ENCODE measurements around the gene SATB1.

- peak; percentile 26; the same call in 1 of the 2 replicates for TF ChIP-seq POLR2AphosphoS5 (IDR thresholded peaks at IDR 0.05; ENCODE audit: low read depth)
- TF ChIP-seq, protein P1, sequence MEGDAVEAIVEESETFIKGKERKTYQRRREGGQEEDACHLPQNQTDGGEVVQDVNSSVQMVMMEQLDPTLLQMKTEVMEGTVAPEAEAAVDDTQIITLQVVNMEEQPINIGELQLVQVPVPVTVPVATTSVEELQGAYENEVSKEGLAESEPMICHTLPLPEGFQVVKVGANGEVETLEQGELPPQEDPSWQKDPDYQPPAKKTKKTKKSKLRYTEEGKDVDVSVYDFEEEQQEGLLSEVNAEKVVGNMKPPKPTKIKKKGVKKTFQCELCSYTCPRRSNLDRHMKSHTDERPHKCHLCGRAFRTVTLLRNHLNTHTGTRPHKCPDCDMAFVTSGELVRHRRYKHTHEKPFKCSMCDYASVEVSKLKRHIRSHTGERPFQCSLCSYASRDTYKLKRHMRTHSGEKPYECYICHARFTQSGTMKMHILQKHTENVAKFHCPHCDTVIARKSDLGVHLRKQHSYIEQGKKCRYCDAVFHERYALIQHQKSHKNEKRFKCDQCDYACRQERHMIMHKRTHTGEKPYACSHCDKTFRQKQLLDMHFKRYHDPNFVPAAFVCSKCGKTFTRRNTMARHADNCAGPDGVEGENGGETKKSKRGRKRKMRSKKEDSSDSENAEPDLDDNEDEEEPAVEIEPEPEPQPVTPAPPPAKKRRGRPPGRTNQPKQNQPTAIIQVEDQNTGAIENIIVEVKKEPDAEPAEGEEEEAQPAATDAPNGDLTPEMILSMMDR (IDR thresholded peaks at IDR 0.05; ENCODE audit: insufficient read depth, low read length) = no peak
- TF ChIP-seq, protein P2, sequence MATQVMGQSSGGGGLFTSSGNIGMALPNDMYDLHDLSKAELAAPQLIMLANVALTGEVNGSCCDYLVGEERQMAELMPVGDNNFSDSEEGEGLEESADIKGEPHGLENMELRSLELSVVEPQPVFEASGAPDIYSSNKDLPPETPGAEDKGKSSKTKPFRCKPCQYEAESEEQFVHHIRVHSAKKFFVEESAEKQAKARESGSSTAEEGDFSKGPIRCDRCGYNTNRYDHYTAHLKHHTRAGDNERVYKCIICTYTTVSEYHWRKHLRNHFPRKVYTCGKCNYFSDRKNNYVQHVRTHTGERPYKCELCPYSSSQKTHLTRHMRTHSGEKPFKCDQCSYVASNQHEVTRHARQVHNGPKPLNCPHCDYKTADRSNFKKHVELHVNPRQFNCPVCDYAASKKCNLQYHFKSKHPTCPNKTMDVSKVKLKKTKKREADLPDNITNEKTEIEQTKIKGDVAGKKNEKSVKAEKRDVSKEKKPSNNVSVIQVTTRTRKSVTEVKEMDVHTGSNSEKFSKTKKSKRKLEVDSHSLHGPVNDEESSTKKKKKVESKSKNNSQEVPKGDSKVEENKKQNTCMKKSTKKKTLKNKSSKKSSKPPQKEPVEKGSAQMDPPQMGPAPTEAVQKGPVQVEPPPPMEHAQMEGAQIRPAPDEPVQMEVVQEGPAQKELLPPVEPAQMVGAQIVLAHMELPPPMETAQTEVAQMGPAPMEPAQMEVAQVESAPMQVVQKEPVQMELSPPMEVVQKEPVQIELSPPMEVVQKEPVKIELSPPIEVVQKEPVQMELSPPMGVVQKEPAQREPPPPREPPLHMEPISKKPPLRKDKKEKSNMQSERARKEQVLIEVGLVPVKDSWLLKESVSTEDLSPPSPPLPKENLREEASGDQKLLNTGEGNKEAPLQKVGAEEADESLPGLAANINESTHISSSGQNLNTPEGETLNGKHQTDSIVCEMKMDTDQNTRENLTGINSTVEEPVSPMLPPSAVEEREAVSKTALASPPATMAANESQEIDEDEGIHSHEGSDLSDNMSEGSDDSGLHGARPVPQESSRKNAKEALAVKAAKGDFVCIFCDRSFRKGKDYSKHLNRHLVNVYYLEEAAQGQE (IDR thresholded peaks at IDR 0.05; ENCODE audit: insufficient replicate concordance, low read depth) = no peak
These were observed at the start of gene SATB1 for GRCh38 chr3:18424729-18425640.

All from HL-60 (cell line).